COLO668 (cell line): Measurements from ENCODE around the gene APOL6.

Experiments used
- DNase-seq: peaks from one replicate; lab custom pipeline; 2025; ENCODE audit not compliant: unreplicated experiment; lab: John Stamatoyannopoulos, UW

APOL6 gene

DNA sequence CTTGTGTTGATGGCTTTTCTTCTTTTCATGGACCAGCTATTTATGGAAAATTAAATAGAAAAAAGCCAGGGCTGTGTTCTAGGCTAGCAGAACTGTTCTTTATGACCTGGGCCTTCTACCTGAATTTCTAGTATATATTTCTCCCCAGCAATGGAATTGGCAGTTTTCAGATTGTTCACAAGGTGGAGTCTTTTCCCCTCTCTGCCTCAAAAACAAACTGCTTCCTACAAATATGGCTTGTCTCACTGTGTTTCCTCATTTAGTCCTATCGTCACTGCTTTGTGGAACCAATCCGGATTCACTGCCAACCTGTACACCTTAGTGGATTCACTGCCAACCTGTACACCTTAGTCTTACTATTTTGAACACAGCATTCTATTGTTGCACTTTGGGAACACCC is 64.4 kb downstream of the APOL6 start:
- no peak for DNase-seq

DNA sequence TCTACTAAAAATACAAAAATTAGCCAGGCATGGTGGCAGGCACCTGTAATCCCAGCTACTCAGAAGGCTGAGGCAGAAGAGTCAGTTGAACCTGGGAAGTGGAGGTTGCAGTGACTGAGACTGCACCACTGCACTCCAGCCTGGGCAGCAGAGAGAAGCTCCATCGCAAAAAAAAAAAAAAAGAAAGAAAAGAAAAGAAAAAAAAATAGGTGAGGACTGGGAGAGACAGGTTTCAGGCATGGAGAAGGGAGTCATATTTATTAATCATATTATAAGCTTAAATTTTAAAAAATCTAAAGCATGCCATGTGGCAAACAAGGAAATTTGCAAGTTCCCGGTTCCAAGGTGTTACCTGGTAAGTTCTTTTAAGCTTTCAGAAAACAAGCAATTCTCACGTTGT is 69.3 kb downstream of the APOL6 start, which contains the start of gene APOL5:
Gene APOL5, plus strand, starts transcription at position 301 of the 400 bp plus-strand sequence. Its CDS starts 0 bp downstream, at position 301.
- no peak for DNase-seq
